Esophagus squamous epithelium (tissue), 5 donors: Measurements from ENCODE around the gene PLPP6. TPM values are rescaled to one million over a fixed set of nuclear protein-coding genes. Genes with fewer than 3 reads are reported as not detected.
A peak's percentile ranks its signal among the peaks of the same experiment; 100 is the strongest.

Experiments
- DNase-seq: peaks from one replicate; lab custom pipeline; 2025; lab: John Stamatoyannopoulos, UW
- H3K27ac ChIP-seq, 4 donors: fragments of 200-600 bp; sonication (generic); one replicate each; pipeline ENCODE4 v1.5.1; 2016 to 2019; ENCODE audit warnings: mild to moderate bottlenecking in 1 of 4
- H3K27me3 ChIP-seq, 4 donors: fragments of 200-600 bp; sonication (generic); 1 replicate in 3 of 4; 2 replicates in 1 of 4; pipeline versions ENCODE4 v1.5.1 to v1.6.0; 2017 to 2021; ENCODE audit warnings: antibody characterized with exemption in 1 of 4
- H3K36me3 ChIP-seq, 3 donors: fragments of 200-600 bp; sonication (generic); one replicate each; pipeline ENCODE4 v1.5.1; 2016 to 2019
- H3K4me1 ChIP-seq, 3 donors: fragments of 200-600 bp; sonication (generic); one replicate each; pipeline ENCODE4 v1.5.1; 2017 to 2019
- H3K4me3 ChIP-seq, 4 donors: fragments of 200-600 bp; sonication (generic); 1 replicate in 3 of 4; 2 replicates in 1 of 4; pipeline ENCODE4 v1.5.1; 2016 to 2019; ENCODE audit warnings: mild to moderate bottlenecking in 2 of 4, moderate library complexity in 1 of 4
- H3K9me3 ChIP-seq, 3 donors: fragments of 200-600 bp; sonication (generic); one replicate each; pipeline ENCODE4 v1.5.1; 2016 to 2019
- CTCF ChIP-seq, 6 experiments: fragments of 450-650 bp in 4 of 6; fragments of 200-600 bp in 2 of 6; sonication (generic) in 2 of 6; IDR thresholded peaks; one replicate each; pipeline ENCODE4 v1.5.1; 2016 to 2019; ENCODE audit warnings: antibody characterized with exemption in 6 of 6, mild to moderate bottlenecking in 4 of 6, moderate library complexity in 4 of 6
- POLR2A ChIP-seq, 4 donors: fragments of 450-650 bp; IDR thresholded peaks; one replicate each; pipeline ENCODE4 v1.6.1; 2017; ENCODE audit warnings: antibody characterized with exemption in 4 of 4, mild to moderate bottlenecking in 4 of 4, moderate library complexity in 3 of 4
- WGBS, 2 donors: methylation state at CpG; one replicate each; pipeline ENCODE4 v1.1.5; 2018; 5-methylcytosine and 5-hydroxymethylcytosine counted together
- intact Hi-C: fragments of 100-400 bp; cut with DNase I; formaldehyde crosslinking; loops from one replicate; pipeline ENCODE4 v1.15.0; 2022
- total RNA-seq, 4 donors: library from RNA; depleted of rRNA; stranded (reverse); fragments of >200 nt; gene quantifications; one replicate each; pipeline ENCODE4 v1.1.0, GENCODE V29; 2016
- donor health status: DM: yes; HTN: yes; CAD: no.

Gene PLPP6
- total RNA-seq, 4 donors from 2014 or later = 6.3 to 9.9 (median 7.7) TPM

- no peaks in the 10 kb centered on the region for H3K36me3 ChIP-seq
- intact Hi-C loops = loop anchor here (10.0 kb wide), 1 partner anchor 246 kb away; no protein-coding TSS in a partner anchor
These were observed 31.3 kb upstream of the PLPP6 start for GRCh38 chr9:4630836-4631235.

GRCh38 chr9:4638968-4639367 is 23.1 kb upstream of the PLPP6 start:
- no peaks in the 10 kb centered on the region for H3K4me1 ChIP-seq
- H3K36me3 ChIP-seq = no peaks in the 10 kb centered on the region
- DNase-seq = no peak
- intact Hi-C loops = loop anchor here (10.0 kb wide), 1 partner anchor 254 kb away; no protein-coding TSS in a partner anchor
- no peak overlapping the region for H3K4me3 ChIP-seq
- no peak for TF ChIP-seq CTCF (IDR thresholded peaks at IDR 0.05)
- TF ChIP-seq POLR2A (IDR thresholded peaks at IDR 0.05) = no peak
- H3K27ac ChIP-seq = no peak overlapping the region
- 89 to 90% methylated on average over 3 of the region's 3 CpGs for WGBS, 2 donors
- no peaks in the 10 kb centered on the region for H3K9me3 ChIP-seq
- no peaks in the 10 kb centered on the region for H3K27me3 ChIP-seq

More at GRCh38 chr9:4630836-4631235, 31.3 kb upstream of the PLPP6 start:
- no peaks in the 10 kb centered on the region for H3K27me3 ChIP-seq
- 45 to 50% methylated on average over 2 of the region's 2 CpGs for WGBS, 2 donors
- no peak overlapping the region for H3K27ac ChIP-seq
- H3K9me3 ChIP-seq = no peaks in the 10 kb centered on the region
- no peak for TF ChIP-seq POLR2A (IDR thresholded peaks at IDR 0.05)
- no peak for TF ChIP-seq CTCF (IDR thresholded peaks at IDR 0.05)
- H3K4me3 ChIP-seq = no peak overlapping the region
- no peak for DNase-seq
- H3K4me1 ChIP-seq = no peaks in the 10 kb centered on the region

GRCh38 chr9:4639420-4639819 is 22.7 kb upstream of the PLPP6 start:
- WGBS, 2 donors = 47 to 50% methylated on average over 2 of the region's 2 CpGs
- H3K4me1 ChIP-seq = no peaks in the 10 kb centered on the region
- intact Hi-C loops = loop anchor here (10.0 kb wide), 1 partner anchor 255 kb away; no protein-coding TSS in a partner anchor

GRCh38 chr9:4640027-4640426 is 22.1 kb upstream of the PLPP6 start:
- no peak for DNase-seq
- Histone ChIP-seq H3K9me3 (no peaks in the 10 kb centered on the region), H3K36me3 (no peaks in the 10 kb centered on the region), H3K4me1 (no peaks in the 10 kb centered on the region), H3K27me3 (no peaks in the 10 kb centered on the region), H3K4me3 (no peak overlapping the region), H3K27ac (no peak overlapping the region)
- intact Hi-C loops = no loop called here
- 71 to 80% methylated on average over 2 of the region's 2 CpGs for WGBS, 2 donors
- TF ChIP-seq CTCF (IDR thresholded peaks at IDR 0.05) (peak in 4 of 6 experiments; percentile 17 to 53 (median 35)), POLR2A (IDR thresholded peaks at IDR 0.05) (no peak)

More at GRCh38 chr9:4639420-4639819, 22.7 kb upstream of the PLPP6 start:
- Histone ChIP-seq H3K36me3 (no peaks in the 10 kb centered on the region), H3K9me3 (no peaks in the 10 kb centered on the region), H3K27ac (no peak overlapping the region), H3K27me3 (no peaks in the 10 kb centered on the region), H3K4me3 (no peak overlapping the region)
- TF ChIP-seq CTCF (IDR thresholded peaks at IDR 0.05) (no peak), POLR2A (IDR thresholded peaks at IDR 0.05) (no peak)
- DNase-seq = no peak

- intact Hi-C loops = no loop called here
These were observed 19.7 kb upstream of the PLPP6 start for GRCh38 chr9:4642351-4642750.

More at GRCh38 chr9:4642351-4642750, 19.7 kb upstream of the PLPP6 start:
- Histone ChIP-seq H3K27me3 (no peaks in the 10 kb centered on the region), H3K4me3 (no peak overlapping the region), H3K4me1 (no peaks in the 10 kb centered on the region), H3K36me3 (no peaks in the 10 kb centered on the region), H3K9me3 (no peaks in the 10 kb centered on the region), H3K27ac (no peak overlapping the region)
- TF ChIP-seq POLR2A (IDR thresholded peaks at IDR 0.05) (no peak), CTCF (IDR thresholded peaks at IDR 0.05) (no peak)
- no peak for DNase-seq
- 89 to 95% methylated on average over 2 of the region's 2 CpGs for WGBS, 2 donors
